ENCODE data around the gene CNGA4. TPM values are rescaled to one million over a fixed set of nuclear protein-coding genes. Genes with fewer than 3 reads are reported as not detected.

The CNGA4 gene
- total and polyA plus RNA-seq, 8 donors = 0.12 to 0.46 (median 0.22) TPM

- Histone ChIP-seq H3K9me3 (no peaks in the 10 kb centered on the region), H3K27ac (no peak overlapping the region), H3K4me1 (no peaks in the 10 kb centered on the region), H3K27me3 (no peaks in the 10 kb centered on the region), H3K36me3 (no peaks in the 10 kb centered on the region), H3K4me3 (no peak overlapping the region)
- ATAC-seq (no peak), DNase-seq (no peak), FAIRE-seq (no peak)
- TF ChIP-seq CTCF (IDR thresholded peaks at IDR 0.05) = no peak
- 72 to 83% methylated on average over 3 of the region's 3 CpGs for WGBS, 2 donors
- intact Hi-C loops (cut with DNase I) = no loop called here
Measured at GRCh38 chr11:6203327-6203726, 35.6 kb upstream of the CNGA4 start.

- Histone ChIP-seq H3K4me3 (no peak overlapping the region), H3K36me3 (peaks cover 0 to 10% (median 0%) of the 10 kb centered on the region in 3 donors), H3K4me1 (no peaks in the 10 kb centered on the region), H3K27ac (no peak overlapping the region), H3K9me3 (no peaks in the 10 kb centered on the region), H3K27me3 (no peaks in the 10 kb centered on the region)
- FAIRE-seq = no peak
- TF ChIP-seq CTCF (IDR thresholded peaks at IDR 0.05) = no peak
- intact Hi-C loops (cut with DNase I) = no loop called here
- no peak for DNase-seq
- no peak for ATAC-seq
- WGBS, 2 donors = 96 to 100% methylated on average over 1 of the region's 1 CpG
Measured at GRCh38 chr11:6204706-6205105, 34.2 kb upstream of the CNGA4 start.

- H3K4me1 ChIP-seq = no peaks in the 10 kb centered on the region
- H3K36me3 ChIP-seq = peaks cover 0 to 16% (median 0%) of the 10 kb centered on the region in 3 donors
- no peak for TF ChIP-seq CTCF (IDR thresholded peaks at IDR 0.05)
- intact Hi-C loops (cut with DNase I) = no loop called here
- WGBS, 2 donors = 88 to 100% methylated on average over 1 of the region's 1 CpG
- no peaks in the 10 kb centered on the region for H3K27me3 ChIP-seq
- no peak within 1 kb of the TSS for H3K27ac ChIP-seq
- FAIRE-seq (no peak), DNase-seq (no peak), ATAC-seq (no peak)
- H3K9me3 ChIP-seq = no peaks in the 10 kb centered on the region
- no peak within 1 kb of the TSS for H3K4me3 ChIP-seq
Measured at GRCh38 chr11:6205366-6205765, 33.5 kb upstream of the CNGA4 start, which contains the start of gene C11orf42. Gene C11orf42, plus strand, starts transcription at chr11:6205557. Its CDS starts 59 bp downstream, at chr11:6205616.

GRCh38 chr11:6206456-6207180 lies 32.3 kb upstream of the CNGA4 start:
- Histone ChIP-seq H3K4me1 (no peaks in the 10 kb centered on the region), H3K36me3 (peaks cover 0 to 29% (median 0%) of the 10 kb centered on the region in 3 donors), H3K9me3 (no peaks in the 10 kb centered on the region), H3K4me3 (no peak overlapping the region), H3K27me3 (no peaks in the 10 kb centered on the region), H3K27ac (no peak overlapping the region)
- DNase-seq (no peak), FAIRE-seq (no peak), ATAC-seq (no peak)
- WGBS, 2 donors = 82 to 90% methylated on average over 3 of the region's 3 CpGs
- intact Hi-C loops (cut with DNase I) = no loop called here
- no peak for TF ChIP-seq CTCF (IDR thresholded peaks at IDR 0.05)

- TF ChIP-seq CTCF (IDR thresholded peaks at IDR 0.05) = no peak
- H3K36me3 ChIP-seq = peaks cover 0 to 41% (median 0%) of the 10 kb centered on the region in 3 donors
- no peaks in the 10 kb centered on the region for H3K4me1 ChIP-seq
- DNase-seq = peak in 1 of 6 donors; percentile 31
- no peak overlapping the region for H3K27ac ChIP-seq
- H3K27me3 ChIP-seq = no peaks in the 10 kb centered on the region
- no peaks in the 10 kb centered on the region for H3K9me3 ChIP-seq
- intact Hi-C loops (cut with DNase I) = no loop called here
- no peak overlapping the region for H3K4me3 ChIP-seq
- FAIRE-seq = no peak
- no peak for ATAC-seq
- WGBS, 2 donors = 93% methylated on average over 12 of the region's 12 CpGs
Measured at GRCh38 chr11:6209801-6210200, 29.1 kb upstream of the CNGA4 start.
